IMR-90 (cell line): Measurements from ENCODE around the gene RFTN1. TPM values are rescaled to one million over a fixed set of nuclear protein-coding genes. Genes with fewer than 3 reads are reported as not detected.

Experiments
- ATAC-seq: fragments of 200-7000 bp; cut with Tn5 transposase; 2 replicates; pipeline ENCODE4 v1.9.1; 2020; ENCODE audit warnings: low read depth, mild to moderate bottlenecking, moderate library complexity
- BruUV-seq: library from RNA; stranded (reverse); fragments of 400-500 nt; replicated peaks from 2 replicates; lab custom pipeline; 2021; lab: Mats Ljungman, UMichigan
- CTCF ChIA-PET: fragments of 300-600 bp; formaldehyde crosslinking; extraction: SDS; loops from one replicate; lab custom pipeline; 2021; ENCODE audit warnings: antibody characterized with exemption; lab: Yijun Ruan, JAX
- POLR2A ChIA-PET: fragments of 300-600 bp; sonication (Branson Sonifier 250); formaldehyde crosslinking; loops from one replicate; lab custom pipeline; 2022; ENCODE audit warnings: antibody characterized with exemption; ENCODE audit not compliant: unreplicated experiment; lab: Charles Lee
- DNase-seq: peaks from one replicate; pipeline ENCODE4 v3.0.0; 2013
- H2AFZ ChIP-seq: replicated peaks from 2 replicates; pipeline ENCODE3; 2013; ENCODE audit warnings: low read length, mild to moderate bottlenecking; ENCODE audit not compliant: poor library complexity
- H2AK5ac ChIP-seq: 2 replicates; pipeline ENCODE4 v1.6.1; 2013; ENCODE audit warnings: low read depth, low read length, inconsistent platforms
- H2AK9ac ChIP-seq: replicated peaks from 2 replicates; pipeline ENCODE3; 2013; ENCODE audit warnings: mild to moderate bottlenecking, low read depth, low read length, moderate library complexity; ENCODE audit not compliant: poor library complexity
- H2BK120ac ChIP-seq: 2 replicates; pipeline ENCODE4 v1.6.1; 2013; ENCODE audit warnings: low read depth, low read length, inconsistent platforms
- H2BK15ac ChIP-seq: 3 replicates; pipeline ENCODE4 v1.6.1; 2013; ENCODE audit warnings: low read depth, low read length, inconsistent platforms
- H2BK20ac ChIP-seq: 2 replicates; pipeline ENCODE4 v1.6.1; 2013; ENCODE audit warnings: low read depth, mild to moderate bottlenecking, inconsistent platforms, low read length, moderate library complexity
- H2BK5ac ChIP-seq: 2 replicates; pipeline ENCODE4 v1.6.1; 2013; ENCODE audit warnings: mild to moderate bottlenecking, low read depth, low read length, inconsistent platforms; ENCODE audit not compliant: poor library complexity, severe bottlenecking
- H3K14ac ChIP-seq: replicated peaks from 2 replicates; pipeline ENCODE4 v1.6.1; 2013; ENCODE audit warnings: low read depth, low read length, inconsistent platforms
- H3K18ac ChIP-seq: 2 replicates; pipeline ENCODE4 v1.6.1; 2013; ENCODE audit warnings: low read depth, low read length, control low read depth
- H3K23ac ChIP-seq: 2 replicates; pipeline ENCODE4 v1.6.1; 2013; ENCODE audit warnings: low read depth, low read length, inconsistent platforms
- H3K27ac ChIP-seq: 2 replicates; pipeline ENCODE4 v1.5.1; 2013; ENCODE audit warnings: mild to moderate bottlenecking, control low read depth, low read length; ENCODE audit not compliant: insufficient read depth
- H3K27me3 ChIP-seq: 2 replicates; pipeline ENCODE4 v1.6.1; 2013; ENCODE audit warnings: low read length; ENCODE audit not compliant: control insufficient read depth, insufficient read depth
- H3K36me3 ChIP-seq: 2 replicates; pipeline ENCODE4 v1.6.1; 2013; ENCODE audit warnings: low read length, mixed read lengths; ENCODE audit not compliant: control insufficient read depth, insufficient read depth
- H3K4ac ChIP-seq: 2 replicates; pipeline ENCODE4 v1.6.1; 2013; ENCODE audit warnings: low read depth, low read length, inconsistent platforms
- H3K4me1 ChIP-seq: 2 replicates; pipeline ENCODE4 v1.6.1; 2013; ENCODE audit warnings: low read length, mixed read lengths; ENCODE audit not compliant: control insufficient read depth, insufficient read depth
- H3K4me2 ChIP-seq: 2 replicates; pipeline ENCODE4 v1.6.1; 2013; ENCODE audit warnings: low read depth, mild to moderate bottlenecking, control low read depth, low read length, moderate library complexity
- H3K4me3 ChIP-seq: 2 replicates; pipeline ENCODE4 v1.5.1; 2013; ENCODE audit warnings: low read depth, mild to moderate bottlenecking, control low read depth, low read length, moderate library complexity; ENCODE audit not compliant: insufficient read depth
- H3K56ac ChIP-seq: 2 replicates; pipeline ENCODE4 v1.6.1; 2013; ENCODE audit warnings: low read length, inconsistent platforms; ENCODE audit not compliant: insufficient read depth; ENCODE audit errors: extremely low read depth
- H3K79me1 ChIP-seq, 2 experiments: 2 replicates each; pipeline ENCODE4 v1.6.1; 2013; ENCODE audit warnings: low read length in 2 of 2, inconsistent platforms in 1 of 2, low read depth in 1 of 2
- H3K9ac ChIP-seq: 2 replicates; pipeline ENCODE4 v1.6.1; 2013; ENCODE audit warnings: low read depth, low read length, control low read depth
- H3K9me1 ChIP-seq: 2 replicates; pipeline ENCODE4 v1.6.1; 2013; ENCODE audit warnings: low read length, inconsistent platforms; ENCODE audit not compliant: insufficient read depth
- H3K9me3 ChIP-seq: 2 replicates; pipeline ENCODE4 v1.6.1; 2013; ENCODE audit warnings: low read length; ENCODE audit not compliant: control insufficient read depth, insufficient read depth
- H4K20me1 ChIP-seq: 2 replicates; pipeline ENCODE4 v1.6.1; 2013; ENCODE audit warnings: low read length, inconsistent platforms; ENCODE audit not compliant: insufficient read depth
- H4K5ac ChIP-seq: 2 replicates; pipeline ENCODE4 v1.6.1; 2013; ENCODE audit warnings: mild to moderate bottlenecking, low read depth, low read length, control low read depth
- H4K8ac ChIP-seq, 2 experiments: 2 replicates each; pipeline ENCODE4 v1.6.1; 2013; ENCODE audit warnings: low read depth in 2 of 2, low read length in 2 of 2, control low read depth in 1 of 2, inconsistent platforms in 1 of 2
- H4K91ac ChIP-seq: 2 replicates; pipeline ENCODE4 v1.6.1; 2013; ENCODE audit warnings: low read depth, low read length, inconsistent platforms; ENCODE audit not compliant: insufficient read depth
- ELK1 ChIP-seq: fragments of 150-350 bp; IDR thresholded peaks from 2 replicates; pipeline ENCODE4 v1.6.1; 2016; ENCODE audit warnings: low read depth, mild to moderate bottlenecking, low read length, moderate library complexity, borderline replicate concordance
- FOS ChIP-seq: fragments of 150-350 bp; IDR thresholded peaks from 2 replicates; pipeline ENCODE4 v1.6.1; 2016; ENCODE audit warnings: low read depth, low read length
- WGBS, 2 experiments: methylation state at CpG; one replicate each; pipeline versions ENCODE4 v1.1.5 to v1.1.7; 2013; ENCODE audit warnings: missing lambda C conversion rate in 2 of 2; ENCODE audit not compliant: insufficient read length in 1 of 2; ENCODE audit errors: extremely low coverage in 2 of 2; 5-methylcytosine and 5-hydroxymethylcytosine counted together
- dilution Hi-C: fragments of 300-500 bp; cut with HindIII; formaldehyde crosslinking; loops from one replicate; pipeline ENCODE4 v1.14.3; 2018; ENCODE audit warnings: low sequenced_read_pairs; ENCODE audit not compliant: unreplicated experiment
- in situ Hi-C: fragments of 300-500 bp; cut with MboI; formaldehyde crosslinking; loops from 3 replicates; pipeline ENCODE4 v1.14.3; 2019; ENCODE audit warnings: low sequenced_read_pairs, inconsistent platforms, mixed read lengths
- intact Hi-C: fragments of 100-400 bp; cut with micrococcal nuclease; formaldehyde crosslinking; loops from 2 replicates; pipeline ENCODE4 v1.10.0; 2022
- polyA plus RNA-seq, 3 experiments: library from polyadenylated mRNA; depleted of rRNA; stranded (reverse); fragments of >200 nt; gene quantifications; 2 replicates each; pipeline ENCODE4 v1.2.3, GENCODE V29; 2012; ENCODE audit warnings: low replicate concordance in 1 of 3
- total RNA-seq: library from RNA; depleted of rRNA; stranded (reverse); fragments of >200 nt; gene quantifications from 2 replicates; pipeline ENCODE4 v1.2.3, GENCODE V29; 2012

RFTN1 gene
- total and polyA plus RNA-seq, 2 of the 4 experiments (the other 2 are of a cell fraction) = 45.0 to 52.0 TPM

- no peaks in the 10 kb centered on the region for H3K9me3 ChIP-seq
- in situ Hi-C loops = no loop called here
- ChIA-PET CTCF (no interaction called here), POLR2A (no interaction called here)
- dilution Hi-C loops = no loop called here
- H3K14ac ChIP-seq = no peak overlapping the region
- DNase-seq (no peak), ATAC-seq (no peak)
- H2AFZ ChIP-seq = no peak overlapping the region
- no peak overlapping the region for H3K27ac ChIP-seq
- no peak overlapping the region for H3K9ac ChIP-seq
- no peak overlapping the region for H2BK15ac ChIP-seq
- no peak overlapping the region for H4K5ac ChIP-seq
- no peak overlapping the region for H3K4me3 ChIP-seq
- intact Hi-C loops = no loop called here
- H4K8ac ChIP-seq = no peak overlapping the region
- no peak overlapping the region for H3K4ac ChIP-seq
- no peak overlapping the region for H2AK9ac ChIP-seq
- no peak overlapping the region for H2AK5ac ChIP-seq
- H2BK20ac ChIP-seq = no peak overlapping the region
- H4K91ac ChIP-seq = no peak overlapping the region
- WGBS, 2 experiments = no CpG with 5 or more reads among the region's 2 CpGs
- TF ChIP-seq ELK1 (no peak), FOS (no peak)
- no TSS peak for BruUV-seq
- H3K23ac ChIP-seq = no peak overlapping the region
- no peaks in the 10 kb centered on the region for H3K79me1 ChIP-seq
- H4K20me1 ChIP-seq = no peaks in the 10 kb centered on the region
- H3K4me1 ChIP-seq = 0 out of 2 replicates have a peak, but pooled peaks cover 2% of the 10 kb centered on the region
- H2BK120ac ChIP-seq = no peak overlapping the region
- H3K9me1 ChIP-seq = peaks cover 6% of the 10 kb centered on the region
- peaks cover 6% of the 10 kb centered on the region; the same call in 1 of the 2 replicates for H3K36me3 ChIP-seq
- H3K56ac ChIP-seq = no peak overlapping the region
- H2BK5ac ChIP-seq = no peak overlapping the region
- no peak overlapping the region for H3K18ac ChIP-seq
- no peak overlapping the region for H3K4me2 ChIP-seq
- no peaks in the 10 kb centered on the region for H3K27me3 ChIP-seq
Measured at GRCh38 chr3:16300881-16301359, 212.6 kb downstream of the RFTN1 start.
